ENCODE data around the gene NCDN.

Gene NCDN

GRCh38 chr1:35592991-35593769, 35.6 kb downstream of the NCDN start:
- FAIRE-seq = no peak

- FAIRE-seq = no peak
Measured at GRCh38 chr1:35594005-35594760, 36.6 kb downstream of the NCDN start.

- no peak for FAIRE-seq
Measured at GRCh38 chr1:35595684-35596083, 38.1 kb downstream of the NCDN start.

GRCh38 chr1:35597870-35598269, 40.3 kb downstream of the NCDN start:
- no peak for FAIRE-seq

- FAIRE-seq = no peak
Measured at GRCh38 chr1:35598895-35599294, 41.3 kb downstream of the NCDN start.

GRCh38 chr1:35599411-35599810, 41.8 kb downstream of the NCDN start:
- FAIRE-seq = no peak

- FAIRE-seq = no peak
Measured at GRCh38 chr1:35600593-35600992, 43.0 kb downstream of the NCDN start.

GRCh38 chr1:35603468-35603867, 45.9 kb downstream of the NCDN start:
- FAIRE-seq = no peak

- no peak for FAIRE-seq
Measured at GRCh38 chr1:35603941-35604340, 46.3 kb downstream of the NCDN start.

GRCh38 chr1:35605071-35605866, 47.7 kb downstream of the NCDN start:
- FAIRE-seq = no peak

- FAIRE-seq = no peak
Measured at GRCh38 chr1:35605867-35606182, 48.2 kb downstream of the NCDN start.

GRCh38 chr1:35611655-35612054, 54.1 kb downstream of the NCDN start:
- no peak for FAIRE-seq

GRCh38 chr1:35615440-35615839, 57.8 kb downstream of the NCDN start:
- FAIRE-seq = no peak

Data from A204.1 (cell line).